ENCODE data around the gene S100A4. TPM values are rescaled to one million over a fixed set of nuclear protein-coding genes. Genes with fewer than 3 reads are reported as not detected.
"Not testable (repeated sequence)": the region's sequence is repeated elsewhere in the genome, so short reads cannot be mapped to it uniquely, and the experiment has no call there.

Gene S100A4
- 100 to 1,000 TPM; 125 to 132 TPM for total RNA-seq
- 2,575 TPM for polyA plus RNA-seq

DNA sequence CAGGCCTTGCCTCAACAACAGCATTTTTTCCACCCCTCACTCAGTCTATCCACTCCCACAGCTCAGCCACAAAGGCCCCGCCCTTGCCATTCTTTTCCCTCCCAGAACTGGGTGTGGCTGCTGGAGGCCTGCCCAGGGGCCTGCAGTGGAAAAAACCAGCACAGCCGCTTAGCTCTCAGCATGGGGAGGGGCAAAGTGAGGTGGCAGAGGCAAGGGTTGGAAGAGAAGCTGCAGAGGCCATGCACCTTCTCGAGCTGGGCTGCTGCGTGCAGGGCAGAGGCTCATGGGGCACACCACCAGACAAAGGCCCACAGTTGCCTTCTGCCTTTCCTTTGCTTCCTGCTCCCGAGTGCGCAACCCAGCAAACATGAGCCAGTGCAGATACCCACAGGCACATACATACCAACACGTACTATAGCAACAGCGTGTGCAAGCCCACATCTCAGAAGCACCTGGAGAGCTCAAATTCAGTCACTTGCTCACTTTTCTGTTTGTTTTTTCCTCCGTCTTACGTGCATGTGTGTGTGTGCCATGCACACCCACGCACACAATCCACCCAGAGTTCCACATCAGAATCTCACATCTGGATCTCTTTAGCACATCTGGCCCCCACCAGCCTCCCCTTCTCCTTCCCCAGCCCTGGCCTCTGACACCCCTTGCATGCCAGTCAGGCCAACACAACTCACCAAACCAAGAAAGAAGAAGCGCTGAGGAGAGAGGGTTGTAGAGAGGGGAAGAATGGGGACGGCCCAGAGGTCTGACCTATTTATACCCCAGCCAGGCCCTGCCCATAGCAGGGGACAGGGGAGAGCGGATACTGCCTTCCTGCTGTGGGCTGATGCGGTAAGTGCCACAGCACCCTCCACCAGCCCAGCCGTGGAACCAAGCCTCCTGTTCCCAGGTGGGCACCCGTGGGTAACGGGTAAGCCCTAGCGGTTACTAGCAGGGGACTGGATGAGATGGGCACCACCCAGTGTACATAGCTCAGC is at the start of gene S100A4:
Gene S100A4 (minus strand): TSS at position 740 of the 989 bp plus-strand sequence. CDS start 1,012 bp downstream, outside the sequence.
- ChIA-PET POLR2A (interaction anchor here (1.0 to 5.4 kb wide), 6 partner anchors 11 to 230 kb away, joined by 3 to 121 read pairs (median 4); partner anchors contain the start of genes CHTOP, S100A6 and SLC27A3), CTCF (interaction anchor here (0.9 to 5.4 kb wide), 7 partner anchors 10 to 35 kb away, joined by 3 to 68 read pairs (median 10); partner anchors contain the start of genes S100A2 and S100A6)
- peaks cover 13 to 37% (median 16%) of the 10 kb centered on the region in 3 donors for H3K36me3 Mint-ChIP-seq
- peak within 1 kb of the TSS; percentile 79 for H3K27ac ChIP-seq (ENCODE audit: low read depth, low read length)
- H3K36me3 ChIP-seq (ENCODE audit: insufficient read depth, low read length), result peaks cover 11% of the 10 kb centered on the region
- peaks cover 73% of the 10 kb centered on the region for H3K4me1 ChIP-seq (ENCODE audit: insufficient read depth, low read length)
- no peaks in the 10 kb centered on the region for H3K27me3 ChIP-seq (ENCODE audit: insufficient read depth, low read length, poor library complexity, severe bottlenecking)
- peak within 1 kb of the TSS; percentile 91 to 99 (median 97) for H3K27ac Mint-ChIP-seq
- H3K4me3 Mint-ChIP-seq, result peak within 1 kb of the TSS; percentile 93 to 100 (median 98)
- H3K9me3 Mint-ChIP-seq, result no peaks in the 10 kb centered on the region
- peak; percentile 56 to 90 (median 78) for DNase-seq
- peaks cover 59 to 70% (median 64%) of the 10 kb centered on the region in 3 donors for H3K4me1 Mint-ChIP-seq
- H3K9me3 ChIP-seq (ENCODE audit: low read length), result no peaks in the 10 kb centered on the region
- peaks cover 0 to 3% of the 10 kb centered on the region in 2 donors for H3K27me3 Mint-ChIP-seq
- peak within 1 kb of the TSS; percentile 88 for H3K4me3 ChIP-seq (ENCODE audit: low read length)

DNA sequence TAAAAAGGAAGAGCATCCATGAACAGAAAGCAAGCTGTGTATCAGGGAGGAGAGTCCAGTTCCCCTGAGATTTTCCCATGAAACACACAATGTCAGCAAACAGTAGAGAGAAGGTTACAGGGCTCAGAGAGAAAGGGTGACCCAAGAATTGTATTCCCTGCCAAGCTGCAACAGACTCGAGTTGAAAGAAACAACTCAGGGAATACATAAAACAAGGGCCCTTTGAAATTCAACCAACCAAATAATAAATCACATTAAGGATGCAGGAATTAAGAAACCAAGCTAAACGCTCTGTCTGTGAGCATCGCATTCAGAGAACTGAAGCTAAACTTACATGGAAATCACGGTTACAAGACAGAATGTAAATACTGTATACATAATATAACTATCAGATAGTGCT is 47.1 kb upstream of the S100A4 start:
- H3K4me3 ChIP-seq (ENCODE audit: low read length), result no peak overlapping the region
- DNase-seq, result no peak
- Mint-ChIP-seq H3K4me3 (no peak overlapping the region), H3K4me1 (no peaks in the 10 kb centered on the region), H3K27me3 (no peaks in the 10 kb centered on the region), H3K27ac (no peak overlapping the region), H3K9me3 (no peaks in the 10 kb centered on the region), H3K36me3 (no peaks in the 10 kb centered on the region)
- H3K27ac ChIP-seq (ENCODE audit: low read depth, low read length), result no peak overlapping the region
- no peaks in the 10 kb centered on the region for H3K27me3 ChIP-seq (ENCODE audit: insufficient read depth, low read length, poor library complexity, severe bottlenecking)
- H3K4me1 ChIP-seq (ENCODE audit: insufficient read depth, low read length), result no peaks in the 10 kb centered on the region
- no peaks in the 10 kb centered on the region for H3K9me3 ChIP-seq (ENCODE audit: low read length)
- H3K36me3 ChIP-seq (ENCODE audit: insufficient read depth, low read length), result no peaks in the 10 kb centered on the region
- CTCF ChIA-PET, result interaction anchor here (1.2 kb wide), 1 partner anchor 82 kb away, joined by 3 read pairs; no protein-coding TSS in a partner anchor
- POLR2A ChIA-PET, result no interaction called here

DNA sequence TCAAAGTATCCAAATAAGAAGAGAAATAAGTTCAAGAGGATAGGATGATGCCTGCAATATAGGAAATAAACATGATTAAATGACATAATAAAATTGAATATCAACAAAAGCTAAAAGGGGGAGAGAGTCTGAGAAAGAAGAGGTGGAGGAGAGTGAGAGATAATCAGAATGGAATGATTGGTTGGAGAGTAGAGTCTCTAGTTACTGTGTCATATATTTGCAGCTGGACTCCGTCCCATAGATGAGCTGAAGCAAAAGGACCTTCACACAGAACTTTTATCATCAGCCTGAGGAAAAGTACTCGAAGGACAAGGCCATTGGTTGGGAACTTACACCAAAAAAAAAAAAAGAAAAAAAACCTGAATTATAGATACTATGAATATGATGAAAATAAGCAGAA is 42.9 kb upstream of the S100A4 start:
- peaks cover 7 to 9% of the 10 kb centered on the region in 2 donors for H3K27me3 Mint-ChIP-seq
- CTCF ChIA-PET, result no interaction called here
- H3K9me3 ChIP-seq (ENCODE audit: low read length), result no peaks in the 10 kb centered on the region
- no peaks in the 10 kb centered on the region for H3K4me1 ChIP-seq (ENCODE audit: insufficient read depth, low read length)
- H3K27ac Mint-ChIP-seq, result no peak overlapping the region
- no peaks in the 10 kb centered on the region for H3K36me3 ChIP-seq (ENCODE audit: insufficient read depth, low read length)
- no peak for DNase-seq
- H3K4me3 ChIP-seq (ENCODE audit: low read length), result no peak overlapping the region
- no peaks in the 10 kb centered on the region for H3K36me3 Mint-ChIP-seq
- no peak overlapping the region for H3K27ac ChIP-seq (ENCODE audit: low read depth, low read length)
- H3K4me3 Mint-ChIP-seq, result no peak overlapping the region
- POLR2A ChIA-PET, result no interaction called here
- no peaks in the 10 kb centered on the region for H3K4me1 Mint-ChIP-seq
- H3K27me3 ChIP-seq (ENCODE audit: insufficient read depth, low read length, poor library complexity, severe bottlenecking), result peaks cover 4% of the 10 kb centered on the region
- no peaks in the 10 kb centered on the region for H3K9me3 Mint-ChIP-seq

DNA sequence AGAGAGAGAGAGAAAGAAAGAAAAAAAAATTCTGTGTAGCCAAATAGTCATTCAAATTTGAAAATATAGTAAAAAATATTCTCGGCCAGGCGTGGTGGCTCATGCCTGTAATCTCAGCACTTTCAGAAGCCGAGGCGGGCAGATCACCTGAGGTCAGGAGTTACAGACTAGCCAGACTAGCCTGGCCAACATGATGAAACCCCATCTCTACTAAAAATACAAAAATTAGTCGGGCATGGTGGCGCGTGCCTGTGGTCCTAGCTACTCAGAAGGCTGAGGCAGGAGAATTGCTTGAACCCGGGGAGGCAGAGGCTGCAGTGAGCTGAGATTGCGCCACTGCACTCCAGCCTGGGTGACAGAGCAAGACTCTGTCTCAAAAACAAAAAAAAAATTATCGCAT is 42.4 kb upstream of the S100A4 start:
- H3K4me3 ChIP-seq (ENCODE audit: low read length); H3K27me3 Mint-ChIP-seq; H3K27ac ChIP-seq (ENCODE audit: low read depth, low read length); H3K9me3 Mint-ChIP-seq; H3K4me3 Mint-ChIP-seq; H3K4me1 ChIP-seq (ENCODE audit: insufficient read depth, low read length); H3K36me3 Mint-ChIP-seq; CTCF ChIA-PET; H3K27me3 ChIP-seq (ENCODE audit: insufficient read depth, low read length, poor library complexity, severe bottlenecking); POLR2A ChIA-PET; H3K36me3 ChIP-seq (ENCODE audit: insufficient read depth, low read length); DNase-seq; H3K27ac Mint-ChIP-seq; H3K9me3 ChIP-seq (ENCODE audit: low read length); H3K4me1 Mint-ChIP-seq: not testable (repeated sequence)

DNA sequence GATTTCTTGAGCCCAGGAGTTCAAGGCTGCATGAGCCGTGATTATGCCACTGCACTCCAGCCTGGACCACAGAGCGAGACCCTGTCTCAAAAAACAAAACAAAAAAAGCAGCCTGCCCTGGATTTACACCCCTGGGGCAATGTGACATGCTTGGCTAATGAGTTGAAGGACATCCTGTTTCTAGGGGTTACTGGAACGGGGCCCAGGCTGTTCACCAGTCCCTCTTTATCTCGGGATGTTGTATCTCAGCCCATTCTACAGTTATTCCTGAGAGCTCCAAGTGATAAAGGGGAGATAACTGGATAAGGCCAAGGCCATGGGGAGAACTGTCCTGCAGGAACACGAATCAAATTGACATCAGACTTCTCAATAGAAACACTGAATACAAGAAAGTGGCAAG is 41.7 kb upstream of the S100A4 start:
- no peak overlapping the region for H3K4me3 Mint-ChIP-seq
- H3K4me3 ChIP-seq (ENCODE audit: low read length), result no peak overlapping the region
- no peak overlapping the region for H3K27ac ChIP-seq (ENCODE audit: low read depth, low read length)
- no peaks in the 10 kb centered on the region for H3K4me1 ChIP-seq (ENCODE audit: insufficient read depth, low read length)
- no peak for DNase-seq
- no peaks in the 10 kb centered on the region for H3K9me3 ChIP-seq (ENCODE audit: low read length)
- ChIA-PET CTCF (no interaction called here), POLR2A (no interaction called here)
- H3K27me3 ChIP-seq (ENCODE audit: insufficient read depth, low read length, poor library complexity, severe bottlenecking), result peaks cover 4% of the 10 kb centered on the region
- H3K27ac Mint-ChIP-seq, result no peak overlapping the region
- no peaks in the 10 kb centered on the region for H3K36me3 ChIP-seq (ENCODE audit: insufficient read depth, low read length)
- no peaks in the 10 kb centered on the region for H3K9me3 Mint-ChIP-seq
- H3K27me3 Mint-ChIP-seq, result peaks cover 7 to 9% of the 10 kb centered on the region in 2 donors
- no peaks in the 10 kb centered on the region for H3K4me1 Mint-ChIP-seq
- no peaks in the 10 kb centered on the region for H3K36me3 Mint-ChIP-seq

DNA sequence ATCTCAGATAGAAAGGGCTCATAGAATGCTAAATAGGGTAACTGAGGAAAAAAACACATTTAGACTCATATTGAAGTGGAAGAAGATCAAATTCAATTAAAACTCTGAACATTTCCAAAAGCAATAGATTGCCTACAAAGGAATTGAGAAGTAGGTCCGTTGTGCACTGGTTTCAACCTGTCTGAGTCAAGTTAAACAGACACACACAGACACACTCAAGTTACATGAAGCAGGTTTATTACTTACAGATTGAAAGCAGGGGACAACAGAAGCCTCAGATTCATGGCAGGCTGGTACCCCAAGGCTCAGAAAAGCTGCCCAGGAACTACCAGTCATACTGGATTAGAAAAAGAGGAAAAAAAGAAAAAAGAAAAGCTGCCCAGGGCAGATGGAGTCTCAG is 40.7 kb upstream of the S100A4 start:
- Histone ChIP-seq H3K4me1 (ENCODE audit: insufficient read depth, low read length) (no peaks in the 10 kb centered on the region), H3K4me3 (ENCODE audit: low read length) (no peak overlapping the region), H3K27me3 (ENCODE audit: insufficient read depth, low read length, poor library complexity, severe bottlenecking) (peaks cover 4% of the 10 kb centered on the region), H3K9me3 (ENCODE audit: low read length) (no peaks in the 10 kb centered on the region), H3K27ac (ENCODE audit: low read depth, low read length) (no peak overlapping the region), H3K36me3 (ENCODE audit: insufficient read depth, low read length) (no peaks in the 10 kb centered on the region)
- Mint-ChIP-seq H3K4me3 (no peak overlapping the region), H3K36me3 (no peaks in the 10 kb centered on the region), H3K27me3 (peaks cover 7 to 9% of the 10 kb centered on the region in 2 donors), H3K9me3 (no peaks in the 10 kb centered on the region), H3K4me1 (no peaks in the 10 kb centered on the region), H3K27ac (no peak overlapping the region)
- ChIA-PET POLR2A (no interaction called here), CTCF (interaction anchor here (1.3 kb wide), 1 partner anchor 18 kb away, joined by 3 read pairs; no protein-coding TSS in a partner anchor)
- DNase-seq, result no peak

DNA sequence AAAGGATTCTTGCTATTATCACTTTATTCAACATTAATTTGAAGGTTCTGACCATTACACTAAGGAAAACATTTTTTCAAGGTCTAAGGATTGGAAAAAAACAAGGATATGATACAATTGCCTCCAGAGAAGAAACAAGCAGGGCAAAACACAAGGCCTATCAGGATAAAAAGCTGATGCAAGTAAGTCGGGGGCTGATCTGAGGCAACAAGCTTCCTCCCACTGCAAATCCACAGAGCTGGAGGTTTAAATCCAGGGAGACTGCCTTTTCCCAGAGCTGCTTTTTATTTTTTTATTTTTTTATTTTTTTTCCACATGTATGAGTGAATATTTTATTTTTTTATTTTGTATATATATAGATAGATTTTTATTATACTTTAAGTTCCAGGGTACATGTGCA is 39.4 kb upstream of the S100A4 start:
- H3K4me3 Mint-ChIP-seq, result no peak overlapping the region
- Histone ChIP-seq H3K9me3 (ENCODE audit: low read length) (no peaks in the 10 kb centered on the region), H3K27ac (ENCODE audit: low read depth, low read length) (no peak overlapping the region), H3K36me3 (ENCODE audit: insufficient read depth, low read length) (no peaks in the 10 kb centered on the region), H3K4me3 (ENCODE audit: low read length) (no peak overlapping the region), H3K4me1 (ENCODE audit: insufficient read depth, low read length) (no peaks in the 10 kb centered on the region), H3K27me3 (ENCODE audit: insufficient read depth, low read length, poor library complexity, severe bottlenecking) (peaks cover 4% of the 10 kb centered on the region)
- DNase-seq, result no peak
- no peaks in the 10 kb centered on the region for H3K36me3 Mint-ChIP-seq
- CTCF ChIA-PET, result interaction anchor here (0.8 kb wide), 1 partner anchor 90 kb away, joined by 3 read pairs; no protein-coding TSS in a partner anchor
- no peaks in the 10 kb centered on the region for H3K9me3 Mint-ChIP-seq
- no peak overlapping the region for H3K27ac Mint-ChIP-seq
- peaks cover 8 to 9% of the 10 kb centered on the region in 2 donors for H3K27me3 Mint-ChIP-seq
- POLR2A ChIA-PET, result no interaction called here
- no peaks in the 10 kb centered on the region for H3K4me1 Mint-ChIP-seq

DNA sequence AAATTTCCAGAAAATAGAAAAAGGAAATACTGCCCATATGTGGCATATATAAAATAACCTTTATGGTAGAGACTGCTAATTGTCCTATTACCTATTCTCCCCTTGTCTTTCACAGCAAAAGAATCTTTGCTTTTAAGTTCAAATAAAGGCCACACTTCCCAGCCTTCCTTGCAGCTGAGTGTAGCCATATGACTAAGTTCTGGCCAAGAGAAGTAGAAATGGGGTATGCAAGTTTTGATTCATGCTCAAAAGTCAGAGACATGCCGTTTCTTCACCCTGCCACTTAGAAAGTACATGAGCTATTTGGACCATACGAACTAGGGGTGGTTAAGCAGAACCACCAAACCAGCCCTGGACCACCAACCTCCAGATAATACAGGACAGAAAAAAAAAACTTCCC is 38.4 kb upstream of the S100A4 start:
- H3K36me3 ChIP-seq (ENCODE audit: insufficient read depth, low read length), result no peaks in the 10 kb centered on the region
- Mint-ChIP-seq H3K4me3 (no peak overlapping the region), H3K9me3 (no peaks in the 10 kb centered on the region), H3K4me1 (no peaks in the 10 kb centered on the region), H3K27ac (no peak overlapping the region), H3K36me3 (no peaks in the 10 kb centered on the region), H3K27me3 (peaks cover 14 to 16% of the 10 kb centered on the region in 2 donors)
- H3K9me3 ChIP-seq (ENCODE audit: low read length), result no peaks in the 10 kb centered on the region
- no peak overlapping the region for H3K4me3 ChIP-seq (ENCODE audit: low read length)
- CTCF ChIA-PET, result no interaction called here
- H3K27me3 ChIP-seq (ENCODE audit: insufficient read depth, low read length, poor library complexity, severe bottlenecking), result peaks cover 4% of the 10 kb centered on the region
- H3K4me1 ChIP-seq (ENCODE audit: insufficient read depth, low read length), result no peaks in the 10 kb centered on the region
- POLR2A ChIA-PET, result no interaction called here
- no peak overlapping the region for H3K27ac ChIP-seq (ENCODE audit: low read depth, low read length)
- DNase-seq, result no peak

All from CD8-positive, alpha-beta memory T cell (primary cell).